NCI-H2227 (cell line): ENCODE results near the gene SLIT3.
"Not testable (repeated sequence)": the region's sequence is repeated elsewhere in the genome, so short reads cannot be mapped to it uniquely, and the experiment has no call there.

Experiments
- DNase-seq: peaks from one replicate; lab custom pipeline; 2025; ENCODE audit not compliant: unreplicated experiment; lab: John Stamatoyannopoulos, UW

SLIT3 gene

GRCh38 chr5:169151051-169151805 lies 149.7 kb downstream of the SLIT3 start:
- no peak for DNase-seq

GRCh38 chr5:169150108-169150507 lies 150.8 kb downstream of the SLIT3 start:
- DNase-seq, result no peak

GRCh38 chr5:169149317-169149716 lies 151.6 kb downstream of the SLIT3 start:
- no peak for DNase-seq

- no peak for DNase-seq
These were observed 152.7 kb downstream of the SLIT3 start for GRCh38 chr5:169148138-169148740.

GRCh38 chr5:169147534-169147933 lies 153.4 kb downstream of the SLIT3 start:
- no peak for DNase-seq

GRCh38 chr5:169146158-169146557 lies 154.8 kb downstream of the SLIT3 start:
- DNase-seq, result no peak

- no peak for DNase-seq
These were observed 158.5 kb downstream of the SLIT3 start for GRCh38 chr5:169142264-169142970.

GRCh38 chr5:169140215-169140614 lies 160.7 kb downstream of the SLIT3 start:
- DNase-seq, result not testable (repeated sequence)

GRCh38 chr5:169139480-169140050 lies 161.4 kb downstream of the SLIT3 start:
- no peak for DNase-seq

GRCh38 chr5:169133531-169133930 lies 167.4 kb downstream of the SLIT3 start:
- no peak for DNase-seq

GRCh38 chr5:169132302-169132660 lies 168.7 kb downstream of the SLIT3 start:
- DNase-seq, result no peak

GRCh38 chr5:169131616-169132301 lies 169.2 kb downstream of the SLIT3 start:
- DNase-seq, result no peak

GRCh38 chr5:169128679-169129078 lies 172.3 kb downstream of the SLIT3 start:
- DNase-seq, result no peak

- no peak for DNase-seq
These were observed 173.5 kb downstream of the SLIT3 start for GRCh38 chr5:169127431-169127830.

GRCh38 chr5:169126481-169127021 lies 174.4 kb downstream of the SLIT3 start:
- DNase-seq, result no peak

- no peak for DNase-seq
These were observed 175.4 kb downstream of the SLIT3 start for GRCh38 chr5:169125571-169125970.

- no peak for DNase-seq
These were observed 178.0 kb downstream of the SLIT3 start for GRCh38 chr5:169122951-169123350.

- no peak for DNase-seq
These were observed 179.1 kb downstream of the SLIT3 start for GRCh38 chr5:169121630-169122420.

- no peak for DNase-seq
These were observed 181.5 kb downstream of the SLIT3 start for GRCh38 chr5:169119288-169120048.
